B cell (primary cell): ENCODE results near the gene BAIAP3. TPM values are rescaled to one million over a fixed set of nuclear protein-coding genes. Genes with fewer than 3 reads are reported as not detected.
A peak's percentile ranks its signal among the peaks of the same experiment; 100 is the strongest.

Source experiments
- ATAC-seq: fragments of 200-7000 bp; cut with Tn5 transposase; one replicate; pipeline ENCODE4 v1.10.0; 2021; ENCODE audit warnings: low read depth, mild to moderate bottlenecking, moderate number of reproducible peaks, moderate library complexity
- CTCF ChIA-PET: fragments of 350-600 bp; sonication (Branson Sonifier 250); formaldehyde crosslinking; loops from one replicate; lab custom pipeline; 2021; ENCODE audit warnings: antibody characterized with exemption, inconsistent platforms; lab: Charles Lee
- POLR2A ChIA-PET: fragments of 350-600 bp; sonication (Branson Sonifier 250); formaldehyde crosslinking; loops from one replicate; lab custom pipeline; 2021; ENCODE audit warnings: antibody characterized with exemption; lab: Charles Lee
- DNase-seq: peaks from one replicate; pipeline ENCODE4 v3.0.0; 2013
- H2AFZ ChIP-seq: 2 replicates; pipeline ENCODE4 v1.6.1; 2012; ENCODE audit warnings: mild to moderate bottlenecking, low read depth, low read length; ENCODE audit not compliant: insufficient read depth, poor library complexity, severe bottlenecking
- H3K27ac ChIP-seq, 2 donors: 1 replicate in 1 of 2; 2 replicates in 1 of 2; pipeline ENCODE4 v1.5.1; 2012 to 2013; ENCODE audit warnings: low read length in 2 of 2, mild to moderate bottlenecking in 2 of 2, moderate library complexity in 1 of 2
- H3K27me3 ChIP-seq, 4 experiments: fragments of 200-600 bp in 1 of 4; sonication (generic) in 1 of 4; replicated peaks in 1 of 4; 1 replicate in 2 of 4; 2 replicates in 2 of 4; pipeline versions ENCODE4 v1.6.1 to v1.7.0; 2013 to 2016; ENCODE audit warnings: low read length in 3 of 4, mild to moderate bottlenecking in 2 of 4, mixed read lengths in 1 of 4, moderate library complexity in 1 of 4; ENCODE audit not compliant: insufficient read depth in 4 of 4, control insufficient read depth in 3 of 4; ENCODE audit errors: control extremely low read depth in 1 of 4
- H3K36me3 ChIP-seq, 2 experiments: replicated peaks in 1 of 2; 1 replicate in 1 of 2; 2 replicates in 1 of 2; pipeline versions ENCODE4 v1.6.1 to v1.7.1; 2013; ENCODE audit warnings: low read length in 1 of 2; ENCODE audit not compliant: insufficient read depth in 2 of 2, control insufficient read depth in 1 of 2; ENCODE audit errors: control extremely low read depth in 1 of 2, extremely low read depth in 1 of 2
- H3K4me1 ChIP-seq, 2 donors: fragments of 200-600 bp in 1 of 2; sonication (generic) in 1 of 2; 1 replicate in 1 of 2; 2 replicates in 1 of 2; pipeline versions ENCODE4 v1.5.1 to v1.6.1; 2013 to 2017; ENCODE audit warnings: low read length in 2 of 2; ENCODE audit not compliant: control insufficient read depth in 2 of 2, insufficient read depth in 2 of 2
- H3K4me2 ChIP-seq: replicated peaks from 2 replicates; pipeline ENCODE3; 2012; ENCODE audit warnings: mild to moderate bottlenecking, low read depth, low read length; ENCODE audit not compliant: poor library complexity, severe bottlenecking
- H3K4me3 ChIP-seq, 5 experiments: fragments of 200-600 bp in 1 of 5; sonication (generic) in 1 of 5; 1 replicate in 3 of 5; 2 replicates in 2 of 5; pipeline versions ENCODE4 v1.5.1 to v1.7.0; 2011 to 2016; ENCODE audit warnings: low read length in 4 of 5, mild to moderate bottlenecking in 4 of 5, low read depth in 2 of 5, control low read depth in 1 of 5, moderate library complexity in 1 of 5; ENCODE audit not compliant: insufficient read depth in 1 of 5; ENCODE audit errors: control extremely low read depth in 1 of 5, extremely low read depth in 1 of 5
- H3K79me2 ChIP-seq: fragments of 200-600 bp; sonication (generic); one replicate; pipeline ENCODE4 v1.6.0; 2016; ENCODE audit warnings: low read length; ENCODE audit not compliant: control insufficient read depth, insufficient read depth
- H3K9ac ChIP-seq: fragments of 200-600 bp; sonication (generic); 2 replicates; pipeline ENCODE4 v1.6.1; 2017; ENCODE audit warnings: mild to moderate bottlenecking, low read length, moderate library complexity
- H3K9me3 ChIP-seq, 3 donors: one replicate each; pipeline versions ENCODE4 v1.6.1 to v1.7.1; 2013; ENCODE audit warnings: low read length in 2 of 3; ENCODE audit not compliant: control insufficient read depth in 2 of 3, insufficient read depth in 1 of 3; ENCODE audit errors: control extremely low read depth in 1 of 3
- H4K20me1 ChIP-seq: 2 replicates; pipeline ENCODE4 v1.6.0; 2012; ENCODE audit warnings: mild to moderate bottlenecking, low read length; ENCODE audit not compliant: insufficient read depth, control insufficient read depth, poor library complexity, severe bottlenecking
- H3K27ac Mint-ChIP-seq: one replicate; pipeline ENCODE4 v1.8.0; 2021; ENCODE audit warnings: mixed read lengths
- H3K27me3 Mint-ChIP-seq: one replicate; pipeline ENCODE4 v1.8.0; 2021; ENCODE audit warnings: mixed read lengths
- H3K4me1 Mint-ChIP-seq: one replicate; pipeline ENCODE4 v1.8.0; 2021; ENCODE audit warnings: mixed read lengths
- H3K4me3 Mint-ChIP-seq: one replicate; pipeline ENCODE4 v1.8.0; 2021; ENCODE audit warnings: mixed read lengths
- H3K9me3 Mint-ChIP-seq: one replicate; pipeline ENCODE4 v1.8.0; 2022; ENCODE audit warnings: mixed read lengths; ENCODE audit not compliant: insufficient read depth
- EZH2 ChIP-seq: IDR thresholded peaks from 2 replicates; pipeline ENCODE4 v1.6.1; 2012; ENCODE audit warnings: borderline replicate concordance, low read depth, mild to moderate bottlenecking, moderate library complexity, low read length; ENCODE audit not compliant: insufficient read depth, poor library complexity, severe bottlenecking
- WGBS: methylation state at CpG from one replicate; pipeline ENCODE4 v1.1.5; 2013; ENCODE audit warnings: missing lambda C conversion rate; ENCODE audit not compliant: insufficient coverage; 5-methylcytosine and 5-hydroxymethylcytosine counted together
- intact Hi-C: fragments of 100-400 bp; cut with micrococcal nuclease; formaldehyde crosslinking; loops from one replicate; pipeline ENCODE4 v1.10.0; 2022
- polyA plus RNA-seq: library from polyadenylated mRNA; depleted of rRNA; stranded (reverse); fragments of >200 nt; gene quantifications from 2 replicates; pipeline ENCODE4 v1.2.3, GENCODE V29; 2012
- total RNA-seq, 2 donors: library from RNA; stranded (reverse); fragments of 120-200 nt in 1 of 2; gene quantifications; 1 replicate in 1 of 2; 2 replicates in 1 of 2; pipeline versions ENCODE4 v1.2.3 to v1.2.4, GENCODE V29; 2013 to 2022
- TF ChIP-seq, protein P1 (sequence below): fragments of 200-600 bp; IDR thresholded peaks from one replicate; pipeline ENCODE4 v1.8.0; 2022; ENCODE audit warnings: antibody characterized with exemption, mild to moderate bottlenecking

BAIAP3 gene
- total and polyA plus RNA-seq, 2 donors (not counting 1 experiment from before 2014, with no cell fraction given), result 119 to 130 TPM

DNA sequence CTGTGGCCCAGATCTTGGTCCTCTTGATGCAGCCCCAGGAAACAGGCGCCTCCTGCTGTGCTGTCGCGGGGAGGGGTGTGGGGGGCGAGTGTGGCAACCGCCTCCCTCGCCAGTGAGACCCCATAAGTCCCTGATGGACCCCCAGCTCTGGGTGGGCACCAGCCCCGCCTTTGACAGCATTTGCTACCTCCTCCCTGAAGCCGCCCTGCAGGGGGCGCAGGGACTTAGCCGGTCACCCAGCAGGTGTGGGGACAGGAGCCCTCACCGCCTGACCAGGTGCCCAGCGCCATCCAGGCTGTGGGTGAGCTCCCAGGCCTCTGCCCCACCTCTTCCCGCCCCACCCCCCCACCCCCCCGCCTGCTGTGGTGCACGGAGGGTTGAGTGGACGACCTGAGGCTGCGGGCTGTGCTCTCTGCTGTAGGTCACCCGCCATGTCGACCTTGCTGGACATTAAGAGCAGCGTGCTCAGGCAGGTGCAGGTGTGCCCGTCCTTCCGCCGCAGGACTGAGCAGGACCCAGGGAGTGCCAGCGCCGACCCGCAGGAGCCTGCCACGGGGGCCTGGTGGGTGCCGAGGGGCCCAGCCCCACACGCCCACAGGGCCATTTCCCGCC, 4.8 kb downstream of the BAIAP3 start:
- Histone ChIP-seq H3K9me3 (peaks cover 0 to 9% (median 0%) of the 10 kb centered on the region in 3 donors), H3K4me1 (peaks cover 35 to 51% of the 10 kb centered on the region in 2 donors), H3K79me2 (no peaks in the 10 kb centered on the region), H3K27me3 (peaks cover 0 to 23% (median 12%) of the 10 kb centered on the region in 4 experiments), H3K4me3 (no peak overlapping the region), H4K20me1 (peaks cover 26% of the 10 kb centered on the region), H2AFZ (no peak overlapping the region), H3K27ac (no peak overlapping the region), H3K9ac (no peak overlapping the region), H3K36me3 (no peaks in the 10 kb centered on the region), H3K4me2 (peak overlapping the region; percentile 8)
- ATAC-seq (no peak), DNase-seq (no peak)
- TF ChIP-seq, protein P1, sequence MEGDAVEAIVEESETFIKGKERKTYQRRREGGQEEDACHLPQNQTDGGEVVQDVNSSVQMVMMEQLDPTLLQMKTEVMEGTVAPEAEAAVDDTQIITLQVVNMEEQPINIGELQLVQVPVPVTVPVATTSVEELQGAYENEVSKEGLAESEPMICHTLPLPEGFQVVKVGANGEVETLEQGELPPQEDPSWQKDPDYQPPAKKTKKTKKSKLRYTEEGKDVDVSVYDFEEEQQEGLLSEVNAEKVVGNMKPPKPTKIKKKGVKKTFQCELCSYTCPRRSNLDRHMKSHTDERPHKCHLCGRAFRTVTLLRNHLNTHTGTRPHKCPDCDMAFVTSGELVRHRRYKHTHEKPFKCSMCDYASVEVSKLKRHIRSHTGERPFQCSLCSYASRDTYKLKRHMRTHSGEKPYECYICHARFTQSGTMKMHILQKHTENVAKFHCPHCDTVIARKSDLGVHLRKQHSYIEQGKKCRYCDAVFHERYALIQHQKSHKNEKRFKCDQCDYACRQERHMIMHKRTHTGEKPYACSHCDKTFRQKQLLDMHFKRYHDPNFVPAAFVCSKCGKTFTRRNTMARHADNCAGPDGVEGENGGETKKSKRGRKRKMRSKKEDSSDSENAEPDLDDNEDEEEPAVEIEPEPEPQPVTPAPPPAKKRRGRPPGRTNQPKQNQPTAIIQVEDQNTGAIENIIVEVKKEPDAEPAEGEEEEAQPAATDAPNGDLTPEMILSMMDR, result peak; percentile 60
- TF ChIP-seq EZH2, result no peak
- H3K4me3 Mint-ChIP-seq, result no peak overlapping the region
- intact Hi-C loops, result no loop called here
- no peak overlapping the region for H3K27ac Mint-ChIP-seq
- H3K27me3 Mint-ChIP-seq, result peaks cover 3% of the 10 kb centered on the region
- 56% methylated on average over 26 of the region's 30 CpGs for WGBS
- ChIA-PET POLR2A (no interaction called here), CTCF (interaction anchor here (0.9 to 1.4 kb wide), 3 partner anchors 11 to 22 kb away, joined by 3 to 4 read pairs (median 3); no protein-coding TSS in a partner anchor)
- H3K4me1 Mint-ChIP-seq, result peaks cover 26% of the 10 kb centered on the region
- no peaks in the 10 kb centered on the region for H3K9me3 Mint-ChIP-seq
